Suppressor macrophage (primary cell): ENCODE measurements around the gene BIRC2.

ENCODE experiments used
- DNase-seq, 4 experiments: peaks; one replicate each; pipeline ENCODE4 v3.0.0-alpha.2; 2020 to 2022

Gene BIRC2

GRCh38 chr11:102375720-102376399 is 28.8 kb downstream of the BIRC2 start:
- DNase-seq: no peak

DNA sequence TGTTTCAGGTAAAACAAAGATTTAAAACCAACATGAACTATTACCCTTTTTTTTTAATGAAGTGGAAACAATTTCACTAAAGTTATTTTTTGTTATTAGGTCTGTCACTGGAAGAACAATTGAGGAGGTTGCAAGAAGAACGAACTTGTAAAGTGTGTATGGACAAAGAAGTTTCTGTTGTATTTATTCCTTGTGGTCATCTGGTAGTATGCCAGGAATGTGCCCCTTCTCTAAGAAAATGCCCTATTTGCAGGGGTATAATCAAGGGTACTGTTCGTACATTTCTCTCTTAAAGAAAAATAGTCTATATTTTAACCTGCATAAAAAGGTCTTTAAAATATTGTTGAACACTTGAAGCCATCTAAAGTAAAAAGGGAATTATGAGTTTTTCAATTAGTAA is 30.9 kb downstream of the BIRC2 start:
- DNase-seq: no peak

DNA sequence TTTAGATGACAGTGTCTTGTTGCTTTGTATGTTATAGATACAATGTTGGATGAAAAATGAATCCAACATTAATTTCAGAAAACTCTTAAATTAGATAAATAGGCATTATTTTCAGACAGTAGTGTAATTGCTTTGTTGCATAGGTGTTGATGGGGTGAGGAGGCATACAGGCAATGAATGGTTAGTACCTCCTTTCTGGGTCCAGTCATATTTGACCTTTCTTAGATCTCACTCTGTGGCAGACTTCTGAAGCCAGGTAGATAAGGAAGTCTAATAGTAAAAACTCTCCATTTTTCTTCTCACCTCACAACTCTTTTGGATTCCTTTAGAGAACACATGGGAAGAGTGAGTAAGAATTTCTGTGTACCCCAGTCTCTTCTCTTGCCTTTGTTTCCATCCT is 31.8 kb downstream of the BIRC2 start:
- DNase-seq: no peak

DNA sequence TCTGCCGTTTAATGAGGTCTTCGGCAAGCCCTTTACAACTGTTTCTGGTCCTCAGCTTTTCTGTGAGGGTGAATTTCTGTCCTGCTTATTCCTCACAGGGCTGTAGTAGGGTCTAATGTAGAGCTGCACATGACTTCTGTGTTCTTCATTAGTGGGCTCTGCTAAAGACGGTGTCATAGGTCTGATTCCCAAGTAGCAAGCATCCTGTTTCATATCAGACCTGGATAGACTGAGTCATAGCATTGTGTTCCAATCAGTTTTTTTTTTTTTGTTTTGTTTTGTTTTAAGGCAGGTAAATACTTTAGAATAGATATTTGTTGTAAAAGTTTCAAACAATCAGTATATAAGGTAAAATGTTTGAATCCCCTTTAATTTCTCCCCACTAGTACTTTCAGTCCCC is 35.4 kb downstream of the BIRC2 start:
- DNase-seq: no peak

DNA sequence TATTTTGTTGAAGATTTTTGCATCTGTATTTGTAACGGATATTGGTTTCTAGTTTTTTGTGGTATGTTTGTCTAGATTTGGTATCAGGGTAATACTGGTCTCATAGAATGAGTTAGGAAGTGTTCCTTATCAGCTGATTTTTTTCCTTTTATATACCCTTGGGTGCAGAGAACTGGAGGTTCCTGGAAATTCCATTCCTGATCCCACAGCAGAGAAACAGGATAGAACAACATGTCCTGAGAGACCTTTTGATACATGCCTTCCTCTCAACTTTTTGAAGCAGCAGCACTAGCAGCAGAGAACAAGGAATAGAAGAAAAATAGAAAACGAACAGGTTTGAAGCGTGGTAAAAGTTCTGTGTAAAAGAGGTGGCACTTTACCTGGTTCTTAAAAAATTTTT is 36.8 kb downstream of the BIRC2 start:
- DNase-seq: no peak

DNA sequence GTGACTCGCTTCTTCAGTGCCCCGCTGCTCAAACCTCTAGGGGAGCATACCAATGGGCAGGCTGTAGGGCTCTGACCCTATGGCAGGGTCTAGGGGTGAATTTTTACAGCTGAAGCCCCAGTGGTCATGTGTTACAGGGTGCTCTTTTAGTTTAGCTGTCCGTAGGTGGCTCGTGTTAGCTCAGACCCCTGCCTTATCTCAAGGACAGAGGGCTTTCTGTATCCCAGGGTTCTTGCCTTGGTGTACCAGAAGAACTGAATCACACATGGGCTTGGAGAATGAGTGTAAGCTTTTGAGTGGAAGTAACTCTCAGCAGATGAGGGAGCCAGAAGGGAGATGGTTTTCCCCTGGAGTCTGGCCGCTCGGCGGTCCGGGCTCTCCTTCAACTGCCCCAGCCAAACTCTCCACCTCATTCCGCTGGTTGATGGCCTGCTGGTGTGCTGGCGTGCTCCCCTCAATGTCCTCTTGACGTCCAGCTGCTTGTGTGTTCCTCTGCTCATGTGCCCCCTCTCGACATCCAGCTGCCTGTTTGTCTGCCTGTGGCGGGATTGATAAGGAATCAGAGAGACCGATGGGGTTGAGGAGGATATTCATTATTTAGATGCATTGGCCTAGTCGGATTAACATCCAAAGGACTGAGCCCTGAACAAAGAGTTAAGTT is 37.5 kb downstream of the BIRC2 start:
- no peak for DNase-seq

DNA sequence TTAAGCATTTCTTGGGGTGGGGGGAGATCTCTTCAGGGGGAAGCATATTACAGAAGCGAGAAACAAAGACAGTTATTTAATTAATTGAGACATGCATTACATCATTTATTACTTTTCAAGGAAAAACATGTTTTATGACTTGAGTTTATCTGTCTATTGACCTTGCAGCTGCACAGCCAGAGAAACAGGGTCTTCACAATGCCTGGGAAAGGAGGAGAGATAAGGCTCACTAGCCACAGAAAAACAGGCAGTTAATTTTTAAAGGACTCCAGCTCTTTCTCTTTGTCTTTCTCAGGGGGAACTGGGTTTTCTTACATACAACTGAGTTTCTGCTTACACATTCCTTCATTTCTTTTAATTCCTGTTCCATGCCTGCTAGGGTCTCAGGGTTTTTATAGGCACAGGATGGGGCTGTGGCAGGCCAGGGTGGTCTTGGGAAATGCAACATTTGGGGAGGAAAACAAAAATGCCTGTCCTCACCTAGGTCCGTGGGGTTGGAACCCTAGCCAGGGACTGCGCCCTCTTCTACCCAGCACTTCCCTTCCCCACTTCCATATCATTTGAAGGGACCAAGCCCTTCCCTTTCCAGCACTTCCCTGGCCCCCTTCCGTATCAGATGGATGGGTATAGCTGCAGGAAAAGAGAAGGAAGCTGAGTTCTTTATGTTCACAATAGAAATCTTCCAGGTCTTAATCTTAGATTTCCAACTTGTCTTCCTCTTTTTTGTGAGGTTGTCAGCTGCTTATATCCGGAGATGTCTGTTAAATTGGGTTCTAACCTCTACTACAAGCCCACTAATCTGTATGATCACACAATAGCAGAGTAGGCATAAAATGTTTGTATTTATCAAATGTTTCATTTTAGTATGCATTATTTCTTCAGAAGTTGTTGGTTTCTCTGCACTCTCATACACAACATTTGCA is 38.3 kb downstream of the BIRC2 start:
- peak in 2 of 4 experiments; percentile 13 to 14 for DNase-seq

GRCh38 chr11:102386136-102386734 is 39.2 kb downstream of the BIRC2 start:
- DNase-seq: no peak

GRCh38 chr11:102387043-102387781 is 40.2 kb downstream of the BIRC2 start:
- DNase-seq: no peak

GRCh38 chr11:102389253-102389652 is 42.2 kb downstream of the BIRC2 start:
- no peak for DNase-seq

GRCh38 chr11:102390667-102391465 is 43.9 kb downstream of the BIRC2 start:
- peak; percentile 74 to 82 (median 79) for DNase-seq

GRCh38 chr11:102391549-102392237 is 44.7 kb downstream of the BIRC2 start:
- no peak for DNase-seq

DNA sequence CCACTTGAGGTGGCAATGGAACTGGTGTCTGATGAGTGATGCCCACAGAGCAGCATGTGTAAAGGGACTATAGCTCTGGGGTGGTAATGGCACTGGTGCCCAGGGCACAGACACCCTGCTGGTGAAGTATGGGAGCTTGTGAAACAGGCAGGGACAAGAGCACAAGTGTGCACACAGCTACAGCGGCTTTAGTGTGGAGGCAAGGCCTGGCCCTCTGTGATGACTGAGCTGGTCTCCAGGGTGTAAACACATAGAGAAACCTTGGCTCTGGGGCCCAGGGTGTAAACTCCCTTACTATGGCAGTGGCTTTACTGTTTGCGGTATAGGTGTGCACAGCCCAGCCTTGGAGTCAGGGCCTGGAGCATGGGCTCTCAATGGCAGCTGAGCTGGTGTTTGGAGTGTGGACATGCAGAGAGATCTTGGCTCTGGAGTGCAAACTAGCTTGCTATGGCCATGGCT is 46.3 kb downstream of the BIRC2 start:
- DNase-seq: no peak

DNA sequence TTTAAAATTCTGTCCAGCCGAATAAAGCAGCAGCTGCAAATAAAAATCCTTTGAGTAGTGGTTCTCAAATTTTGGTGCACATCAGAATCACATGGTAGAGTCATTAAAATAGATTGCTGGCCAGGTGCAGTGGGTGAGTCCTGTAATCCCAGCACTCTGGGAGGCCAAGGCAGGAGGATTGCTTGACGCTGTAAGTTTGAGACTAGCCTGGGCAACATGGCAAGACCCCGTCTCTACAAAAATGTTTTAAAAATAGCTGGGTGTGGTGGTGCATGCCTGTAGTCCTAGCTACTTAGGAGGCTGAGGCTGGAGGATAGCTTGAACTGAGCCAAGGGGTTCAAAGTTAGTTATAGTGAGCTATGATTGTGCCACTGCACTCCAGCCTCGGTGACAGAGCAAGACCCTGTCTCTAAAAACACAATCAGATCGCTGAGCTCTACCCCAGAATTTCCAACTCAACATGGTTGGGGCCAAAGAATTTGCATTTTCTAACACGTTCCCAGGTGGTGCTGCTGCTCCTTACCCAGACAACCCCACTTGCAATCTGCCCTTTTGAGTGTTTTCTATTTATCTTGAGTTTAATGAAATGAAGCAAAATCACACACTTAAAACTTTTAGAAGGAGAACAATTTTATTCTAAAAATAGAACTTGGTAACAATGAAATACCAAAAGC is 48.8 kb downstream of the BIRC2 start:
- DNase-seq: no peak

DNA sequence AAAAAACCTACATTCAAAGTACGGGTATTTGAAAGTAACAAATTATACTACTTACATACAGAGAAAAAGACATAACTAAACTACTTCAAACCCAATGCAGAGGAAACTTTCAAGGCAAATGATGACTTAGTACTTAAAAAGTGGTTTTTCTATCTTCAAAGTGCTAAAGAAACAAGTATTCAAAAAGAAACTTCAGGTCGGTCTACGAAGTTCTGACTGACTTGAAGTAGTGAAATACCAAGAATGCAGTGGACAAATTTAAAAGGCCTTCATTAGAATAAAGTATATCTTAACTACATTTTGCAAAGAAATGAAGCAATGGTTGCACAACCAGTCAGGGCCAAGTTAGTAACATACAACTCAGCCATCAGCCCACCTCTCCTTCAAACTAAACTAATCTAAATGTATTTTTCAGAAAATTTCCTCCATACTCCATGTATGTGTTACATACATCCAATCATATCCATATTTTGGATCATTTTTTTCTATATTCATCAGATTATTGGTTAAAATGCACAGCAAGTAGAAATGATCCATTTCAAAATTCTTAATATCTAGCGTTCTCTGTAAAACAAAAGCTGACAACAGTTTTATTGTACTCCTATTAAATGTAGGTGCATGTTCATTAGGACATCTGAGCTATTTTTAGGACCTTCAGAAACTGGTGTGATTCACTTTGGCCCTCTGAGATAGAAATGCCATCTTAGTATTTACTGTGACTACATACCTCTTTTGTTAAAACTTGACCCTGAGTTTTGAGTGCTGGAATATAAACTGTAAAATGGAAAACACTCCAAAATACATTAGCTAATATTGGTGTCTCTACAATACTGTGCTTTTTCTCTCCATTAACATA is 49.9 kb downstream of the BIRC2 start:
- DNase-seq: no peak

DNA sequence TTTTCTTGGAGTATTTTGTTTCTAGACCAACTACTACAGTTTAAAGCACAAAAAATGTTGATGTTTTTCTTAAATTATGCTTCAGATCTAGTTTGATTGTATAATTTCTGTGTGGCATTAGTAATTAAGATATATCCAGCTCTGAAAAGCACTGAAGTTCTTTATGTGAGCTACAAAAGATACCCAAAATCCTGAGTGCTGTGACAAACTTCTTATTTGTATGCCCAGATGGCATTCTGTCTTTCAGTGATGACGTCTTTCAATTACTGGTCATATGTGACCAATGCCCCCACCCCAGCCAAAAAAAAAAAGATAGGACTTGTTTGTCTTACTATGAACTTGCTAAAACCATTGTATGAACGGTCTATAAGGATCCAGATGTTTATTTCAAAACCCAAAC is 51.3 kb downstream of the BIRC2 start:
- no peak for DNase-seq

- DNase-seq: no peak
These were observed 52.2 kb downstream of the BIRC2 start for GRCh38 chr11:102399189-102399588.

DNA sequence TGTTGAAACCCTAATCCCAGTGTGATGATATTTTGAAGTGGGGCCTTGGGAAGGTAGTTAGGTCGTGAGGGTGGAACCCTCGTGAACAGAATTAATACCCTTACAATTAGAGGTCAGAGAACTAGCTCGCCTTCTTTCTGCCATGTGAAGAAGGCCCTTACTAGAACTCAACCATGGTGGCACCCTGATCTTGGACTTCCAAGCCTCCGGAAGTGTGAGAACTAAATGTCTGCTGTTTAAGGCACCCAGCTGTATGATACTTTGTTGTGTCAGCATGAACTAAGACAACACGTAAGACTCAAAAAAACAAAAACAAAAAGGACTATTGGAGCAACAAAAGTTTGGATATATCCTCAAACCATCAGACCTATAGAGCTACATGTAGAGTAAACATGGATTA is 53.6 kb downstream of the BIRC2 start:
- DNase-seq: no peak

DNA sequence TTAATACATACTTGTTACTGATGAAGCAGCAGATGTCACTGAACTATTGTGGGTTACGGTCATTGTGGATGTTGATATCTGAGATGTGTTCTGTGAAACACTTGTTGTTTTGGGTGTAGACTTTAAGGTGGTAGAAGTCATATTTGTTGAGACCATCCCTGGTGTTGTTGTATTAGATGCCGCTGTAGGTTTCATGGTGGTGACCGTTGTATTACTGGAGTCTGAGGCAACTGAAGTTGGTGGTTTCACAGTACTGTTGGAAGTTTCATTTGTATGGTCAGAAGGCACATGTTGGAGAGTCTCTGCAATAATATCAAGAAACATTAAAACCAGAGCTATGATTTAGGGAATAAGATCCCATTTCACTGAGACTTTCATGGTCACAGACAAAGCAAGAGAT is 54.9 kb downstream of the BIRC2 start:
- DNase-seq: no peak
